SK-MEL-5 (cell line): ENCODE measurements around the gene TEX38. TPM values are rescaled to one million over a fixed set of nuclear protein-coding genes. Genes with fewer than 3 reads are reported as not detected.
A peak's percentile ranks its signal among the peaks of the same experiment; 100 is the strongest.
"Not testable (repeated sequence)": the region's sequence is repeated elsewhere in the genome, so short reads cannot be mapped to it uniquely, and the experiment has no call there.

Source experiments
- DNase-seq: peaks from one replicate; pipeline ENCODE4 v3.0.0-alpha.2; 2016; ENCODE audit warnings: low read depth, low spot score
- in situ Hi-C: cut with HindIII; loops from 2 replicates; pipeline ENCODE4 v1.10.0; 2016; ENCODE audit warnings: low sequenced_read_pairs, high pct_unique_total_duplicates, low pct_unique_long_range_greater_than_20kb
- total RNA-seq: library from RNA; depleted of rRNA; stranded (reverse); fragments of >200 nt; shearing (Covaris generic); gene quantifications from 2 replicates; pipeline ENCODE4 v1.2.3, GENCODE V29; 2014

Gene TEX38
- total RNA-seq, 1 experiment from 2014 or later, result not detected

GRCh38 chr1:46677339-46677738 is 5.7 kb downstream of the TEX38 start:
- in situ Hi-C loops, result no loop called here
- no peak for DNase-seq

GRCh38 chr1:46679789-46680573 is 8.3 kb downstream of the TEX38 start:
- in situ Hi-C loops, result no loop called here
- DNase-seq, result no peak

- DNase-seq, result no peak
- in situ Hi-C loops, result no loop called here
Observed at GRCh38 chr1:46681333-46682034, 9.8 kb downstream of the TEX38 start.

GRCh38 chr1:46682064-46682463 is 10.4 kb downstream of the TEX38 start:
- in situ Hi-C loops, result no loop called here

GRCh38 chr1:46684670-46685069 is 13.0 kb downstream of the TEX38 start:
- no peak for DNase-seq

More at GRCh38 chr1:46682064-46682463, 10.4 kb downstream of the TEX38 start:
- no peak for DNase-seq

GRCh38 chr1:46686255-46686654 is 14.6 kb downstream of the TEX38 start:
- DNase-seq, result no peak
- in situ Hi-C loops, result no loop called here

More at GRCh38 chr1:46684670-46685069, 13.0 kb downstream of the TEX38 start:
- in situ Hi-C loops, result no loop called here

GRCh38 chr1:46687093-46687659 is 15.5 kb downstream of the TEX38 start:
- no peak for DNase-seq
- in situ Hi-C loops, result no loop called here

GRCh38 chr1:46687921-46688509 is 16.4 kb downstream of the TEX38 start:
- no peak for DNase-seq
- in situ Hi-C loops, result no loop called here

GRCh38 chr1:46689356-46689755 is 17.7 kb downstream of the TEX38 start:
- no peak for DNase-seq
- in situ Hi-C loops, result no loop called here

GRCh38 chr1:46689897-46690296 is 18.2 kb downstream of the TEX38 start:
- in situ Hi-C loops, result no loop called here
- no peak for DNase-seq

- no peak for DNase-seq
- in situ Hi-C loops, result no loop called here
Observed at GRCh38 chr1:46690931-46691421, 19.3 kb downstream of the TEX38 start.

GRCh38 chr1:46691997-46692790 is 20.5 kb downstream of the TEX38 start:
- peak; percentile 19 for DNase-seq
- in situ Hi-C loops, result no loop called here

GRCh38 chr1:46692811-46693770 is 21.4 kb downstream of the TEX38 start:
- in situ Hi-C loops, result no loop called here
- peak; percentile 93 for DNase-seq

- in situ Hi-C loops, DNase-seq: not testable (repeated sequence)
Observed at GRCh38 chr1:46694676-46695075, 23.0 kb downstream of the TEX38 start.

GRCh38 chr1:46697053-46697452 is 25.4 kb downstream of the TEX38 start:
- DNase-seq, result no peak
- in situ Hi-C loops, result no loop called here

GRCh38 chr1:46699666-46700065 is 28.0 kb downstream of the TEX38 start:
- in situ Hi-C loops, result no loop called here

More at GRCh38 chr1:46699666-46700065, 28.0 kb downstream of the TEX38 start:
- no peak for DNase-seq
